ENCODE results near the gene PLIN1. TPM values are rescaled to one million over a fixed set of nuclear protein-coding genes. Genes with fewer than 3 reads are reported as not detected.

PLIN1 gene
- total RNA-seq, 1 donor from 2014 or later = 1.3 TPM

DNA sequence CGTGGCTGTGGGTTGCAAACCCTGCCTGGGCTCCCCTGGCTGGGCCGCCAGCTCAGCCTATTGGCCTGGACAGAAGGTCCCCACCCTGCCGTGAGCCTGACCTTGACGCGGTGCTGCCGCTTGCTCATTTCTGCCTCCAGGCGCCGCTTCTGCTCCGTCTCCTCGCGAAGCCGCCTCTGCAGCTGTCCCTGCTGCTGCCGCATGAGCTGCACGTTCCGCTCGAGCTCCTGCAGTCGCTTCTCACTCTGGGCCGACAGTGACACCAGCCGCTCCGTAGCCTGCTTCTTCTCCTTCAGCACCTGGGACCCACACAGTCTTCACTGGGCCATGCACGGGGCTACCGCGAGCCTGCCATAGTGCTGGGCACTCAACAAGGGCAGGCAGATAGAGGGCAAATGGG, 45.6 kb downstream of the PLIN1 start:
- no peaks in the 10 kb centered on the region for H3K27me3 ChIP-seq (ENCODE audit: low read depth)
- H3K27ac ChIP-seq = no peak overlapping the region
- intact Hi-C loops (cut with DNase I) = no loop called here
- TF ChIP-seq, protein P1, sequence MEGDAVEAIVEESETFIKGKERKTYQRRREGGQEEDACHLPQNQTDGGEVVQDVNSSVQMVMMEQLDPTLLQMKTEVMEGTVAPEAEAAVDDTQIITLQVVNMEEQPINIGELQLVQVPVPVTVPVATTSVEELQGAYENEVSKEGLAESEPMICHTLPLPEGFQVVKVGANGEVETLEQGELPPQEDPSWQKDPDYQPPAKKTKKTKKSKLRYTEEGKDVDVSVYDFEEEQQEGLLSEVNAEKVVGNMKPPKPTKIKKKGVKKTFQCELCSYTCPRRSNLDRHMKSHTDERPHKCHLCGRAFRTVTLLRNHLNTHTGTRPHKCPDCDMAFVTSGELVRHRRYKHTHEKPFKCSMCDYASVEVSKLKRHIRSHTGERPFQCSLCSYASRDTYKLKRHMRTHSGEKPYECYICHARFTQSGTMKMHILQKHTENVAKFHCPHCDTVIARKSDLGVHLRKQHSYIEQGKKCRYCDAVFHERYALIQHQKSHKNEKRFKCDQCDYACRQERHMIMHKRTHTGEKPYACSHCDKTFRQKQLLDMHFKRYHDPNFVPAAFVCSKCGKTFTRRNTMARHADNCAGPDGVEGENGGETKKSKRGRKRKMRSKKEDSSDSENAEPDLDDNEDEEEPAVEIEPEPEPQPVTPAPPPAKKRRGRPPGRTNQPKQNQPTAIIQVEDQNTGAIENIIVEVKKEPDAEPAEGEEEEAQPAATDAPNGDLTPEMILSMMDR (IDR thresholded peaks at IDR 0.05) = no peak
- H3K4me1 ChIP-seq = no peaks in the 10 kb centered on the region
- H3K4me3 ChIP-seq = no peak overlapping the region
- H3K9me3 ChIP-seq = no peaks in the 10 kb centered on the region
- DNase-seq (no peak), ATAC-seq (no peak)
- H3K36me3 ChIP-seq = peaks cover 23% of the 10 kb centered on the region

DNA sequence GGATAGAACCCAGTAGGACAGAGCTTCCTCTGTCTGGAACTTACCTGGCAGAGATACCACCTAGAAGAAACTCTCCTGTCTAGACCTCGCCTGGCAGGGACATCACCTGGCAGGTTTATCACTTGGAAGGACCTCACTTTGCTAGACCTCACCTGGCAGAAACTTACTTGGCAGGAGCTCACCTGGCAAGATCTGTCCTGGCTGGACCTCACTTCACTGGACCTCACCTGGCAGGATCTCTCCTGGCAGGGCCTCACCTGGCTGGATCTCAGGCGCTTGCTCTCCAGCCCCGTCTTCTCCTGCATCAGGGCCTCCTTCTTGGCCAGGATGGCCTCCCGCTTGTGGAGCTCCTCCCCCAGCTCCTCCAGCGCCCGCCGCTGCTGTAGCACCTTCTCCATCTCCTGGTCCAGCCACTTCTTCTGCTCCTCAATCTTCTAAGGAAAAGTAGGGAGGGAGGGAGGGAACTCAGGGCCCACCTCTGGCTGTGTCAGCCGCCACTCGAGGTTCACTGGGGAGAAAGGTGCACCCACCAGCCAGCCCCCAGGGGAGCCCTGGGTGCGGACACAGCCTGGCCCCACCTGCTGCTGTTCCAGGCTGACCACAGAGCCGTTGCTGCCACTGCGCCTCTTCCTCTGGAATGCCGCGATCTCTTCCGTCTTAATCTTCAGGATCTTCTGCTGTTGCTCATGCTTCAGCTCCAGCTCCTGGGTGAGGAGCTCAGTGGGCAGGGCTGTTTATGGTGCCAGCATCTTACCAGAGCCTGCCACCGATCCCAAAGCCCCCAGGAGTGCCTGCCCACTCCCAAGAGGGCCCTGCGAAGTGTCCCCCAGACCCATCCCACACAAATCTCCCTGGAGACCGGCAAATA, 46.4 kb downstream of the PLIN1 start:
- Histone ChIP-seq H3K4me3 (no peak overlapping the region), H3K9me3 (no peaks in the 10 kb centered on the region), H3K4me1 (no peaks in the 10 kb centered on the region), H3K27ac (no peak overlapping the region), H3K36me3 (peaks cover 28% of the 10 kb centered on the region), H3K27me3 (ENCODE audit: low read depth) (no peaks in the 10 kb centered on the region)
- no peak for ATAC-seq
- intact Hi-C loops (cut with DNase I) = no loop called here
- no peak for DNase-seq
- TF ChIP-seq, protein P1 (IDR thresholded peaks at IDR 0.05) = no peak

DNA sequence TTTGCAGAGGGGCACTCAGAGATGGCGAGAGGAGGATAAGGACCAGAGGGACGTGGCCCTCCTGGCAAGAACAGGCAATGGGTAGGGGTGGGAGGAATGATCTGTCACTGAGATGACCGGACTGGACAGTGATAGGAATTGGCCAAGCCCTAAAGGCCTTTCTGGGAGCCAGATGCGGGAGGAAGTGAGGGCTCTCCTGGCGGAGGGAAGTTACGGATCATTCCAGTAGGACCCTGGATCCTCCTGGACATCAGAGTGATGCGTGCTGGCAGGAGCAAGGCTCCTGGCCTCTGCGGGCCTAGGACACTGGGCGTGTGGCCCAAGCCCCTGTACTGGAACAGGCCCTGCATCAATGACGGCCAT, 47.3 kb downstream of the PLIN1 start:
- intact Hi-C loops (cut with DNase I) = no loop called here
- ATAC-seq (peak in 1 of 2 donors; percentile 25), DNase-seq (no peak)
- TF ChIP-seq, protein P1 (IDR thresholded peaks at IDR 0.05) = no peak
- Histone ChIP-seq H3K9me3 (no peaks in the 10 kb centered on the region), H3K36me3 (peaks cover 28% of the 10 kb centered on the region), H3K4me3 (no peak overlapping the region), H3K4me1 (no peaks in the 10 kb centered on the region), H3K27me3 (ENCODE audit: low read depth) (no peaks in the 10 kb centered on the region), H3K27ac (no peak overlapping the region)

DNA sequence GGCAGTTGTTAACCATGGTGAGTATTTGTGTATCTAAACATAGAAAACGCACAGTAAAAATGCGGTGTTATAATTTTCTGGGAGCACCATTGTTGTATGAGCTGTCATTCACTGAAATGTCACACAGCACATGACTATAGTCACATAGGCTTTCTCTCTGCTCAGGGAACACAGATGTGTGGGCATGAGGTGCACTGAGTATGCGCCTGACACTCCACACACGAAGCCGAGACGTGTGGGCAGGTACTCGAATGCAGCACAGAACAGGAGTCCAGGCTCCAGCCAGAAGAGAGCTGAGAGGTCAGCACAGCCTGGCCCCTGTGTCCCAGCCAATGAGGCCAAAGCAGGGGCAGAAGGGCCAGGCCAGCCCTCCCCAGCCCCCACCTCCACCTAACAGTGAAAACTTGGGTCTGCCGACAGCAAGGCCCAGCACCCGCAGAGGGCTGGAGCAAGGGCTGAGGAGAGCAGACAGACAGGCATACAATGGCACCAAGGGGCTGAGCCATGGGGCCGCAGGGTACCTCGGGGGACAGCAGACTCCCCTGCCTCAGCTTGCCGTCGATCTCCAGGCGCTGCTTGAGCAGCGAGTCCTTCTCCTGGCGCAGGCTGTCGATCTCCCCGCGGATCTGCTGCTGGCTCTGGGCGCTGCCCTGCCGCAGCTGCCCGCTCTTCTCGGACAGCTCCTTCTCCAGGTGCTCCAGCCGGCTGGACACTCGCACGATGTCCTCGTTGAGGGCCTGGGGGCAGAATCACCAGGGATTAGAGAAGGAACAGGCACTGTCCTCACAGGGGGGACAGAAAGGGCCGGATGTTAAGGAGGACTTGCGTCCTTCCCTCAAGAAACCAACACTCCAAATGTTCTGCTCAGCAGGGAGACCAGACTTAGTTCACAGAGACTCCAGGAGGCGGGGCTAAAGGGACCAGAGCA, 47.9 kb downstream of the PLIN1 start:
- Histone ChIP-seq H3K36me3 (peaks cover 28% of the 10 kb centered on the region), H3K27me3 (ENCODE audit: low read depth) (no peaks in the 10 kb centered on the region), H3K4me3 (no peak overlapping the region), H3K4me1 (no peaks in the 10 kb centered on the region), H3K27ac (no peak overlapping the region), H3K9me3 (no peaks in the 10 kb centered on the region)
- no peak for ATAC-seq
- intact Hi-C loops (cut with DNase I) = no loop called here
- DNase-seq = no peak
- TF ChIP-seq, protein P1 (IDR thresholded peaks at IDR 0.05) = no peak

DNA sequence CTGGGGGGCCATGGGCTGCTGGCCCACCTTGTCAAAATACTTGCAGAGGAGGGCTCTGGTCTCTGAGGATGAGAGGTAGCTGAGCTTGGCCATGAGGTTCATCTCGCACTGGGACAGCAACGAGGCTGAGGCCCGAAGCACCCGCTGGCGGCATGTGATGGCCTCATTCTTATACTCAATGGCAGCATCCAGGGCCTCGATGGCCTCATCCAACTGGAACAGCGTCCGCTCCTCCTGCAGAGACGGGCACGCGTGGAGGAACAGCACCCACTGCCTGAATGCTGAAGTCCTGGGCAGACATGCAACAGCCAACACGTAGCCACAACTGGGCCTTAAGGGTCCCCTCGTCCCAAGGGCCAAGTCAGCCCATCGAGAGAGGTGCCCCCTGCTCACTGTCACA, 48.9 kb downstream of the PLIN1 start:
- TF ChIP-seq, protein P1 (IDR thresholded peaks at IDR 0.05) = no peak
- Histone ChIP-seq H3K4me3 (no peak overlapping the region), H3K36me3 (peaks cover 28% of the 10 kb centered on the region), H3K4me1 (no peaks in the 10 kb centered on the region), H3K9me3 (no peaks in the 10 kb centered on the region), H3K27ac (no peak overlapping the region), H3K27me3 (ENCODE audit: low read depth) (no peaks in the 10 kb centered on the region)
- DNase-seq (no peak), ATAC-seq (no peak)
- intact Hi-C loops (cut with DNase I) = no loop called here

Measured in lower lobe of right lung (tissue), 2 donors.